Activated T-helper 2 cell treated with anti-CD3 and anti-CD28 coated beads, Interferon-gamma antibody, Interleukin-2, Interleukin-4, amounts not matched to agents 10 μg/mL and 5 μg/mL and 100 μg/mL, durations not matched to agents 14 hours and 24 hours and 36 hours (primary cell): ENCODE results near the gene DEFB129. TPM values are rescaled to one million over a fixed set of nuclear protein-coding genes. Genes with fewer than 3 reads are reported as not detected.
"Not testable (repeated sequence)": the region's sequence is repeated elsewhere in the genome, so short reads cannot be mapped to it uniquely, and the experiment has no call there.

Source experiments
- DNase-seq: peaks from one replicate; pipeline ENCODE4 v3.0.0; 2021; ENCODE audit warnings: low spot score
- H3K27ac Mint-ChIP-seq: one replicate; pipeline ENCODE4 v1.8.0; 2021; ENCODE audit warnings: mixed read lengths
- H3K27me3 Mint-ChIP-seq: one replicate; pipeline ENCODE4 v1.8.0; 2021; ENCODE audit warnings: low read depth, mixed read lengths
- H3K36me3 Mint-ChIP-seq: one replicate; pipeline ENCODE4 v1.8.0; 2021; ENCODE audit warnings: low read depth, mixed read lengths
- H3K4me1 Mint-ChIP-seq: one replicate; pipeline ENCODE4 v1.8.0; 2021; ENCODE audit warnings: low read depth, mixed read lengths
- H3K4me3 Mint-ChIP-seq: one replicate; pipeline ENCODE4 v1.8.0; 2021; ENCODE audit warnings: low read depth, mild to moderate bottlenecking, moderate library complexity, mixed read lengths
- H3K9me3 Mint-ChIP-seq: one replicate; pipeline ENCODE4 v1.8.0; 2021; ENCODE audit warnings: mixed read lengths
- intact Hi-C: fragments of 100-400 bp; cut with micrococcal nuclease; formaldehyde crosslinking; loops from one replicate; pipeline ENCODE4 v1.15.1; 2023
- total RNA-seq: library from RNA; stranded (reverse); gene quantifications from 2 replicates; pipeline ENCODE4 v1.2.3, GENCODE V29; 2022

Gene DEFB129, protein sequence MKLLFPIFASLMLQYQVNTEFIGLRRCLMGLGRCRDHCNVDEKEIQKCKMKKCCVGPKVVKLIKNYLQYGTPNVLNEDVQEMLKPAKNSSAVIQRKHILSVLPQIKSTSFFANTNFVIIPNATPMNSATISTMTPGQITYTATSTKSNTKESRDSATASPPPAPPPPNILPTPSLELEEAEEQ
- total RNA-seq = not detected in 2 replicates

DNA sequence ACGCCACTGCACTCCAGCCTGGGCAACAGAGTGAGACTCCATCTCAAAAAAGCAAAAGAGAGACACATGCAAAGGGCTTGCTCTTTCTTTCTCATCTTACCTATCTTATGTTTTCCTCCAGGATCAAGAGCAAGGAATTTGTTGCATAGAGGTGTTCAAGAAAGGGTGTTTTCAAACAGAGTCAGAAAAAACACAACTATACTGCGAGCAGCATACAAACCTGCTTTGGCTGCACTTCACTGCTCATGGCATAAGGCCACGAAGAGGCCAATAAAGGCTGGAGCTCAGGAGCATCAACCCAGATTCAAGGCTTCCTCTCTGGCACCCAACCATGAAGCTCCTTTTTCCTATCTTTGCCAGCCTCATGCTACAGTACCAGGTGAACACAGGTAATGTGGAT, at the start of gene DEFB129:
TSS of gene DEFB129 (plus strand) at position 301 of the 400 bp plus-strand sequence. CDS start at position 332, 31 bp downstream.
- intact Hi-C loops = no loop called here

GRCh38 chr20:184288-184687, 42.8 kb upstream of the DEFB129 start:
- no peaks in the 10 kb centered on the region for H3K36me3 Mint-ChIP-seq
- peaks cover 48% of the 10 kb centered on the region for H3K27me3 Mint-ChIP-seq
- no peak overlapping the region for H3K4me3 Mint-ChIP-seq
- intact Hi-C loops = no loop called here
- peaks cover 6% of the 10 kb centered on the region for H3K4me1 Mint-ChIP-seq
- H3K27ac Mint-ChIP-seq = no peak overlapping the region
- H3K9me3 Mint-ChIP-seq = peaks cover 21% of the 10 kb centered on the region
- no peak for DNase-seq

More for the DNA sequence above, at the start of gene DEFB129:
- Mint-ChIP-seq H3K4me1 (peaks cover 8% of the 10 kb centered on the region), H3K27ac (no peak within 1 kb of the TSS), H3K4me3 (no peak within 1 kb of the TSS), H3K9me3 (peaks cover 4% of the 10 kb centered on the region), H3K27me3 (peaks cover 24% of the 10 kb centered on the region), H3K36me3 (no peaks in the 10 kb centered on the region)
- DNase-seq = no peak

DNA sequence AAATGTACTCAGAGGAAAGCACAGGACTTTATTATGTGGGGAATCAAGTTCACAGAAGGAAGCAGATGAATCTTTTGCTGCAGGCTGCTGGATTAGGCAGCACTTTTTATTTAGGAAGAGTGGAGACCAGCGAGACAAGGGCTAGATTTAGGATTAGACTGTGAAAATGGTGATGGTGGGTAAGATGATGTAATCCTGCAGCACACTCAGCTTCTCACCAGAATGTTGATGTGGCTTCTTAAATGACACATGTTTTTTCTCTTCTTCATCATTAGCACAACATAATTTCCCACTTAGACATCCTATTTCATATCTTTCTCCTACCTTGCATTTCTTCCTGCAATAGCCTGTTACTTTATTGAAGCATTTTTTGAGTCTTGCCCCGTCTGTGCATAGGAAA, 39.3 kb upstream of the DEFB129 start:
- H3K9me3 Mint-ChIP-seq = peaks cover 31% of the 10 kb centered on the region
- intact Hi-C loops = no loop called here
- no peaks in the 10 kb centered on the region for H3K36me3 Mint-ChIP-seq
- DNase-seq = no peak
- peaks cover 6% of the 10 kb centered on the region for H3K4me1 Mint-ChIP-seq
- no peak overlapping the region for H3K4me3 Mint-ChIP-seq
- peaks cover 44% of the 10 kb centered on the region for H3K27me3 Mint-ChIP-seq
- no peak overlapping the region for H3K27ac Mint-ChIP-seq

- Mint-ChIP-seq H3K27ac (no peak within 1 kb of the TSS), H3K4me3 (no peak within 1 kb of the TSS), H3K36me3 (no peaks in the 10 kb centered on the region), H3K27me3 (peaks cover 33% of the 10 kb centered on the region), H3K4me1 (no peaks in the 10 kb centered on the region), H3K9me3 (peaks cover 18% of the 10 kb centered on the region)
- intact Hi-C loops = no loop called here
- DNase-seq = no peak
Observed at GRCh38 chr20:189611-190010, 37.4 kb upstream of the DEFB129 start, which contains the start of gene DEFB128. Gene DEFB128 (minus strand): TSS chr20:189711. CDS start chr20:189623, 88 bp downstream.

- Mint-ChIP-seq H3K36me3 (no peaks in the 10 kb centered on the region), H3K9me3 (peaks cover 4% of the 10 kb centered on the region), H3K4me3 (no peak overlapping the region), H3K27me3 (peaks cover 2% of the 10 kb centered on the region), H3K4me1 (peaks cover 8% of the 10 kb centered on the region), H3K27ac (no peak overlapping the region)
- DNase-seq = no peak
- intact Hi-C loops = no loop called here
Observed at GRCh38 chr20:198225-198624, 28.8 kb upstream of the DEFB129 start.

DNA sequence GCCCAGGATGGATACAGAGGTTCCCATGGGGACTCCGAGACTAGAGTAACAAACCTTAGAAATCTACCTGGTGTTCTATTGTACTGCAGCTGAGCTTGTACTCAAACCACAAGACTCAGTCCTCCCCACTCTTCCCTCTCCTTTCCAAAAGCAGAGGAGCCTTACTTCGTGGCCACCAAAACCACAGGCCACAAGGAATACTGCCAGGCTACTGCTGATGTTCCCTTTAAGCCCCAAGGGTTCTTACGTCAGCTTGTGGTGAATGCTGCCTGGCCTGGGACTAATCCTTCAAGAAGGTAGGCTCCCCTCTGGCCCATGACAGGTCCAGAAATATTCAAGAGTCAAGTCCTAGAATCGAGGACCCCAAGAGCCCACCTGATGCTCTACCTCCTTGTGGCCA, 27.1 kb upstream of the DEFB129 start:
- Mint-ChIP-seq H3K4me1 (peaks cover 8% of the 10 kb centered on the region), H3K27ac (no peak overlapping the region), H3K36me3 (no peaks in the 10 kb centered on the region), H3K9me3 (peaks cover 4% of the 10 kb centered on the region), H3K27me3 (peaks cover 5% of the 10 kb centered on the region), H3K4me3 (no peak overlapping the region)
- DNase-seq = no peak
- intact Hi-C loops = no loop called here

DNA sequence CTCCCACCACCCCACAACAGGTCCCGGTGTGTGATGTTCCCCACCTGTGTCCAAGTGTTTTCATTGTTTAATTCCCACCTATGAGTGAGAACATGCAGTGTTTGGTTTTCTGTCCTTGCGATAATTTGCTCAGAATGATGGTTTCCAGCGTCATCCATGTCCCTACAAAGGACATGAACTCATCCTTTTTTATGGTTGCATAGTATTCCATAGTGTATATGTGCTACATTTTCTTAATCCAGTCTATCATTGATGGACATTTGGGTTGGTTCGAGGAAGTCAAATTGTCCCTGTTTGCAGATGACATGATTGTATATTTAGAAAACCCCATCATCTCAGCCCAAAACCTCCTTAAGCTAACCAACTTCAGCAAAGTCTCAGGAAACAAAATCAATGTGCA, 23.4 kb upstream of the DEFB129 start:
- H3K36me3 Mint-ChIP-seq, H3K4me3 Mint-ChIP-seq, DNase-seq, intact Hi-C loops, H3K9me3 Mint-ChIP-seq, H3K27ac Mint-ChIP-seq, H3K4me1 Mint-ChIP-seq: not testable (repeated sequence)
- peaks cover 15% of the 10 kb centered on the region for H3K27me3 Mint-ChIP-seq

GRCh38 chr20:208942-209566, 18.0 kb upstream of the DEFB129 start:
- Mint-ChIP-seq H3K4me3 (no peak overlapping the region), H3K9me3 (no peaks in the 10 kb centered on the region), H3K27ac (no peak overlapping the region), H3K4me1 (peaks cover 3% of the 10 kb centered on the region), H3K27me3 (peaks cover 26% of the 10 kb centered on the region), H3K36me3 (no peaks in the 10 kb centered on the region)
- no peak for DNase-seq
- intact Hi-C loops = loop anchor here (1.0 to 2.0 kb wide), 2 partner anchors 58 to 122 kb away; no protein-coding TSS in a partner anchor

DNA sequence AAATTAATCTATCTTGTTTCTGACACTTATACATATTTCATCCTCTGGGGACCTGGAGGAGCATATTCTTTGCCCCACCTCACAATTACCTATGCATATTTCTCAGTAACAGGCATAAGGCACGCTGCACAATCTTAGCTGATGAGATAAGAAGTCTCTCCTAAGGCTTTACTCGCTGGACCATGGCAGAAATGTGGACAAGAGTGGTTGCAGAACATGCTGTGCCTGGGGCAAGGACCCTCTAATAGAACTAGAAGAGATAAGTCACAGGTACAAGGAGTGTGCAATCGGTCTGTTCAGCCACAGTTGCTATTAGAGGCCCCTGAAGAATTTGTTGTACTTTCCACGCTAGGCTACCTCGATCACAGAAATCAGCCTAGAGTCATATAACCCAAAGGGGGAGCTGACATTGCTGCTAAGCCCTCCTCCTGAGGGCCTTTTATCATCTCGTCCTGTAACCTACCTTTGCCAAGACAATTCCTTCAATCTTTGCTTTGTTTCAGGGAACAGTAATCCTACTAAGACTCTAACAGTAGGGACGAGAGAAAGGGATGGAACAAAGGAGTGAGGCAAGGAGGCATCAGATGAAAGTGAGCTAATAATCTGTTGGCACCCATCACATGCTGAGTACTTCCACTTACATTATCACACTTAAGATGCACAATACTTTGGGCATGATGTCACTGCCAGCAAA, 16.1 kb upstream of the DEFB129 start:
- no peak for DNase-seq
- Mint-ChIP-seq H3K9me3 (no peaks in the 10 kb centered on the region), H3K4me3 (no peak overlapping the region), H3K4me1 (peaks cover 3% of the 10 kb centered on the region), H3K36me3 (no peaks in the 10 kb centered on the region), H3K27me3 (peaks cover 16% of the 10 kb centered on the region), H3K27ac (no peak overlapping the region)
- intact Hi-C loops = no loop called here

DNA sequence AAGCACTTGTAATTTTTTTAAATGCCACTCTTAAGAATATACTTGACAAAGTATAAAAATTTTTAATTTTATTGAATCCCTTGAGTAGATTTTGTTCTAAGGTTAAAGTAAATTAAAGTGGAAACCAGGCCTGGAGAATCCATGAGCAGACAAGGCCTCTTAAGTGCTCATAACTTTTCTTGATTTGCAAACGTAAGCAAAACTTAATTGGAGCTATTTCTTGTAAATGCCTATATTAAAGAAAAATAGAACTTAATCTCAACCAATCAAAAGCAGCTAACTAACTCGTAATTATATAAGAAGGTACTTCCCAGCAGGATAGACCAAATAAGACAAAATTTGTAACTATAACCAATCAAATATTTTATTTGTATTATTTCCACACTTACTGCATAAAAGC, 12.7 kb upstream of the DEFB129 start:
- Mint-ChIP-seq H3K4me3 (no peak overlapping the region), H3K36me3 (no peaks in the 10 kb centered on the region), H3K27me3 (peaks cover 23% of the 10 kb centered on the region), H3K9me3 (no peaks in the 10 kb centered on the region), H3K27ac (no peak overlapping the region), H3K4me1 (no peaks in the 10 kb centered on the region)
- no peak for DNase-seq
- intact Hi-C loops = no loop called here

DNA sequence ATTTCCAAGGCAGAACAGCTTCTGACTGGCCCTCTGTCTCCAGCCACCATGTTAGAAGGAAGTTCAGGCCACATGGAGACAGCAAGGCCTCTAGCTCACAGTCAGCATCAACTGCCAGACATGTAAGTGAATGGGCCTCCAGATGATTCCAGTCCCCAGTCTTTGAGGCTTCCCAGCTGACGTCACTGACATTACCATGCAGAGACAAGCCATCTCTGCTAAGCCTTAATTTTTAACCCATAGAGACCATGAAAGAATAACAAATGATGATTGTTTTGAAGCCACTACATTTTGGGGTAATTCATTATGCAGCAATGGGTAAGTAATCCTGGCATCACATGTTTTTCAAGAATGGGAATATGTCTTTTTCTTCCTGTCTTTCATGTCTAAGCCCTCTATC, 11.3 kb upstream of the DEFB129 start:
- no peak overlapping the region for H3K27ac Mint-ChIP-seq
- no peak overlapping the region for H3K4me3 Mint-ChIP-seq
- no peaks in the 10 kb centered on the region for H3K9me3 Mint-ChIP-seq
- intact Hi-C loops = no loop called here
- no peaks in the 10 kb centered on the region for H3K4me1 Mint-ChIP-seq
- H3K36me3 Mint-ChIP-seq = no peaks in the 10 kb centered on the region
- peaks cover 36% of the 10 kb centered on the region for H3K27me3 Mint-ChIP-seq
- no peak for DNase-seq

DNA sequence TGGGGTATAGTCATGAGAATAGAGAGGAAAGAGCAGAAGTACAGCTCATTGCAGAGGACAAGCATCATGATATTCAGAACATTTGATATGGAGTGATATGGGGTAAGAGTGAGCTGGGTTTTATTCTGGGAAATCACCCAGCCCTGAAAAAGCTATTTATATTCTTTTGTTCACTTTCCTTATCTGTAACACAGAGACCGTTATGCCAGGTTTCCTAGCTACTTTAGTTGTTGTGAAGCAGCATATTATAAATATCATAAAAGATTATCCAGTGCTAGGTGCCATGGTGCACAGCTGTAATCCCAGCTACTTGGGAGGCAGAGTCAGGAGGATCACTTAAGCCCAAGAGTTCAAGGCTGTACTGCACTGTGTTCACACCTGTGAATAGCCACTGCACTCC, 9.8 kb upstream of the DEFB129 start:
- H3K36me3 Mint-ChIP-seq = no peaks in the 10 kb centered on the region
- intact Hi-C loops = no loop called here

More for the DNA sequence above, 9.8 kb upstream of the DEFB129 start:
- Mint-ChIP-seq H3K4me3 (no peak overlapping the region), H3K27ac (no peak overlapping the region), H3K27me3 (peaks cover 45% of the 10 kb centered on the region), H3K4me1 (no peaks in the 10 kb centered on the region), H3K9me3 (no peaks in the 10 kb centered on the region)
- DNase-seq = no peak
